H9 (cell line): ENCODE data around the gene TSKU. TPM values are rescaled to one million over a fixed set of nuclear protein-coding genes. Genes with fewer than 3 reads are reported as not detected.

Experiments
- DNase-seq: peaks from one replicate; pipeline ENCODE4 v3.0.0-alpha.2; 2017
- H2AFZ ChIP-seq: one replicate; pipeline ENCODE4 v1.6.1; 2013; ENCODE audit warnings: mild to moderate bottlenecking, low read length, control low read depth, moderate library complexity
- H2AK5ac ChIP-seq: 2 replicates; pipeline ENCODE4 v1.6.1; 2013; ENCODE audit warnings: low read length, control low read depth, mixed read lengths; ENCODE audit not compliant: insufficient read length
- H2BK120ac ChIP-seq: one replicate; pipeline ENCODE4 v1.6.1; 2013; ENCODE audit warnings: low read depth, mild to moderate bottlenecking, low read length, control low read depth, inconsistent platforms; ENCODE audit not compliant: poor library complexity, severe bottlenecking
- H2BK12ac ChIP-seq: 2 replicates; pipeline ENCODE4 v1.6.1; 2013; ENCODE audit warnings: low read length, control low read depth, mixed read lengths, low read depth; ENCODE audit not compliant: insufficient read length
- H2BK15ac ChIP-seq: 2 replicates; pipeline ENCODE4 v1.6.1; 2013; ENCODE audit warnings: low read depth, low read length, control low read depth
- H2BK20ac ChIP-seq: one replicate; pipeline ENCODE4 v1.6.1; 2013; ENCODE audit warnings: low read depth, mild to moderate bottlenecking, low read length, control low read depth, inconsistent platforms; ENCODE audit not compliant: poor library complexity, severe bottlenecking
- H2BK5ac ChIP-seq: 2 replicates; pipeline ENCODE4 v1.6.1; 2013; ENCODE audit warnings: low read length, control low read depth, mixed read lengths; ENCODE audit not compliant: insufficient read length
- H3K14ac ChIP-seq: 2 replicates; pipeline ENCODE4 v1.6.1; 2013; ENCODE audit warnings: low read length, control low read depth; ENCODE audit not compliant: insufficient read depth
- H3K18ac ChIP-seq: 2 replicates; pipeline ENCODE4 v1.6.1; 2013; ENCODE audit warnings: low read depth, mild to moderate bottlenecking, mixed read lengths, low read length, control low read depth; ENCODE audit not compliant: insufficient read length
- H3K23ac ChIP-seq: 2 replicates; pipeline ENCODE4 v1.6.1; 2013; ENCODE audit warnings: low read length, control low read depth, mixed read lengths, low read depth; ENCODE audit not compliant: insufficient read length
- H3K23me2 ChIP-seq: 2 replicates; pipeline ENCODE4 v1.6.1; 2013; ENCODE audit warnings: low read depth, mild to moderate bottlenecking, mixed read lengths, low read length, control low read depth; ENCODE audit not compliant: insufficient read length, poor library complexity, severe bottlenecking
- H3K27ac ChIP-seq: 2 replicates; pipeline ENCODE4 v1.5.1; 2013; ENCODE audit warnings: low read length, control low read depth, mixed read lengths, low read depth; ENCODE audit not compliant: insufficient read length
- H3K27me3 ChIP-seq: 2 replicates; pipeline ENCODE4 v1.6.1; 2013; ENCODE audit warnings: low read length, control low read depth, inconsistent platforms; ENCODE audit not compliant: insufficient read depth
- H3K4ac ChIP-seq: 2 replicates; pipeline ENCODE4 v1.6.1; 2013; ENCODE audit warnings: low read depth, mild to moderate bottlenecking, control low read depth, inconsistent platforms, low read length, moderate library complexity
- H3K4me1 ChIP-seq: 2 replicates; pipeline ENCODE4 v1.6.1; 2013; ENCODE audit warnings: low read length, control low read depth, inconsistent platforms; ENCODE audit not compliant: insufficient read depth
- H3K4me2 ChIP-seq: 2 replicates; pipeline ENCODE4 v1.6.1; 2013; ENCODE audit warnings: low read length, control low read depth, mixed read lengths; ENCODE audit not compliant: insufficient read length, insufficient read depth
- H3K56ac ChIP-seq: 2 replicates; pipeline ENCODE4 v1.6.1; 2013; ENCODE audit warnings: low read depth, mild to moderate bottlenecking, mixed read lengths, low read length, control low read depth; ENCODE audit not compliant: insufficient read length
- H3K79me1 ChIP-seq: 2 replicates; pipeline ENCODE4 v1.6.1; 2013; ENCODE audit warnings: low read depth, mild to moderate bottlenecking, moderate library complexity, low read length, control low read depth, inconsistent platforms; ENCODE audit not compliant: insufficient read depth, poor library complexity, severe bottlenecking
- H3K79me2 ChIP-seq: 2 replicates; pipeline ENCODE4 v1.6.1; 2013; ENCODE audit warnings: low read length, control low read depth, inconsistent platforms; ENCODE audit not compliant: insufficient read depth
- H3K9ac ChIP-seq: 2 replicates; pipeline ENCODE4 v1.6.1; 2013; ENCODE audit warnings: low read length, control low read depth, mixed read lengths; ENCODE audit not compliant: insufficient read length; ENCODE audit errors: extremely low read depth
- H3K9me3 ChIP-seq: one replicate; pipeline ENCODE4 v1.6.1; 2013; ENCODE audit warnings: low read depth, low read length, inconsistent platforms; ENCODE audit not compliant: control insufficient read depth
- H3T11ph ChIP-seq: one replicate; pipeline ENCODE4 v1.6.1; 2013; ENCODE audit warnings: mild to moderate bottlenecking, low read length, control low read depth, inconsistent platforms
- H4K20me1 ChIP-seq: one replicate; pipeline ENCODE4 v1.6.1; 2013; ENCODE audit not compliant: control insufficient read depth, insufficient read length, insufficient read depth
- H4K5ac ChIP-seq: 2 replicates; pipeline ENCODE4 v1.6.1; 2013; ENCODE audit warnings: low read depth, mild to moderate bottlenecking, mixed read lengths, low read length, control low read depth; ENCODE audit not compliant: insufficient read length
- H4K8ac ChIP-seq: replicated peaks from 2 replicates; pipeline ENCODE4 v1.6.1; 2013; ENCODE audit warnings: low read length, control low read depth, mixed read lengths, low read depth; ENCODE audit not compliant: insufficient read length
- H4K91ac ChIP-seq: 2 replicates; pipeline ENCODE4 v1.6.1; 2013; ENCODE audit warnings: low read depth, mild to moderate bottlenecking, moderate library complexity, mixed read lengths, low read length, control low read depth; ENCODE audit not compliant: insufficient read length
- H3K27ac Mint-ChIP-seq, 3 experiments: 2 replicates in 2 of 3; 3 replicates in 1 of 3; pipeline ENCODE4 v1.8.0; 2020 to 2021; ENCODE audit warnings: mixed read lengths in 3 of 3, mild to moderate bottlenecking in 1 of 3, moderate library complexity in 1 of 3
- H3K27me3 Mint-ChIP-seq: 2 replicates; pipeline ENCODE4 v1.8.0; 2021; ENCODE audit warnings: low read depth, mild to moderate bottlenecking, moderate library complexity, mixed read lengths
- H3K36me3 Mint-ChIP-seq, 3 experiments: 2 replicates in 2 of 3; 3 replicates in 1 of 3; pipeline ENCODE4 v1.8.0; 2020 to 2021; ENCODE audit warnings: low read depth in 3 of 3, mixed read lengths in 3 of 3; ENCODE audit not compliant: insufficient read depth in 1 of 3
- H3K4me1 Mint-ChIP-seq, 2 experiments: 2 replicates each; pipeline ENCODE4 v1.8.0; 2020; ENCODE audit warnings: mixed read lengths in 2 of 2
- H3K4me3 Mint-ChIP-seq, 2 experiments: 2 replicates in 1 of 2; 3 replicates in 1 of 2; pipeline ENCODE4 v1.8.0; 2020 to 2021; ENCODE audit warnings: mild to moderate bottlenecking in 2 of 2, mixed read lengths in 2 of 2, moderate library complexity in 1 of 2
- H3K9me3 Mint-ChIP-seq, 2 experiments: 2 replicates in 1 of 2; 3 replicates in 1 of 2; pipeline ENCODE4 v1.8.0; 2020; ENCODE audit warnings: mild to moderate bottlenecking in 2 of 2, mixed read lengths in 2 of 2, moderate library complexity in 1 of 2
- CTCF ChIP-seq: fragments of 200-600 bp; sonication (generic); conservative IDR thresholded peaks from 3 replicates; pipeline ENCODE4 v1.8.0; 2021; ENCODE audit warnings: antibody characterized with exemption, mild to moderate bottlenecking
- WGBS: extraction: QIAGEN DNeasy Blood & Tissue Kit; methylation state at CpG from one replicate; pipeline ENCODE4 v1.1.7; 2013; ENCODE audit warnings: missing lambda C conversion rate, low lambda C conversion rate, mixed read lengths; ENCODE audit not compliant: insufficient read length; ENCODE audit errors: extremely low coverage; 5-methylcytosine and 5-hydroxymethylcytosine counted together
- total RNA-seq: library from RNA; stranded (reverse); gene quantifications from 2 replicates; pipeline ENCODE4 v1.2.1, GENCODE V29; 2021

Gene TSKU
- total RNA-seq, 1 experiment from 2014 or later = 25.4 TPM

- no peak overlapping the region for H2BK12ac ChIP-seq
- H3K27ac Mint-ChIP-seq = peak overlapping the region; percentile 61 to 88 (median 74); a peak in 4 of 7 replicates
- H3K23ac ChIP-seq = no peak overlapping the region
- H3K18ac ChIP-seq = no peak overlapping the region
- H3K4me1 Mint-ChIP-seq = peaks cover 47 to 54% of the 10 kb centered on the region in 2 experiments
- no peak overlapping the region for H3K27ac ChIP-seq
- no peak overlapping the region for H4K5ac ChIP-seq
- no peaks in the 10 kb centered on the region for H3K79me1 ChIP-seq
- H3K9ac ChIP-seq = no peak overlapping the region
- H3K36me3 Mint-ChIP-seq = peaks cover 44 to 50% (median 48%) of the 10 kb centered on the region in 3 experiments
- no peak overlapping the region for H4K91ac ChIP-seq
- H4K20me1 ChIP-seq = no peaks in the 10 kb centered on the region
- H3K4me1 ChIP-seq = peaks cover under 1% of the 10 kb centered on the region; the same call in 1 of the 2 replicates
- no peak overlapping the region for H2BK5ac ChIP-seq
- no peak overlapping the region for H3K4ac ChIP-seq
- no peak overlapping the region for H2BK20ac ChIP-seq
- H2BK120ac ChIP-seq = no peak overlapping the region
- H2AFZ ChIP-seq = no peak overlapping the region
- H3K9me3 ChIP-seq = no peaks in the 10 kb centered on the region
- H3K56ac ChIP-seq = no peak overlapping the region
- no peaks in the 10 kb centered on the region for H3K27me3 ChIP-seq
- H3K4me3 Mint-ChIP-seq = peak overlapping the region in 1 of 2 experiments; percentile 52; a peak in 1 of 5 replicates
- H3K79me2 ChIP-seq = peaks cover 3% of the 10 kb centered on the region; the same call in 1 of the 2 replicates
- no peak overlapping the region for H2BK15ac ChIP-seq
- H3K14ac ChIP-seq = no peak overlapping the region
- no peak overlapping the region for H3T11ph ChIP-seq
- no peak for TF ChIP-seq CTCF
- H3K4me2 ChIP-seq = no peak overlapping the region
- H3K23me2 ChIP-seq = no peaks in the 10 kb centered on the region
- H3K9me3 Mint-ChIP-seq = peaks cover 25 to 26% of the 10 kb centered on the region in 2 experiments
- H3K27me3 Mint-ChIP-seq = peaks cover 7% of the 10 kb centered on the region
- H2AK5ac ChIP-seq = no peak overlapping the region
- peak; percentile 33 for DNase-seq
- WGBS = no CpG with 5 or more reads among the region's 9 CpGs
- H4K8ac ChIP-seq = no peak overlapping the region
These were observed 10.5 kb downstream of the TSKU start for GRCh38 chr11:76793391-76794291.
